ENCODE results near the gene SIGLEC6.

Gene SIGLEC6

DNA sequence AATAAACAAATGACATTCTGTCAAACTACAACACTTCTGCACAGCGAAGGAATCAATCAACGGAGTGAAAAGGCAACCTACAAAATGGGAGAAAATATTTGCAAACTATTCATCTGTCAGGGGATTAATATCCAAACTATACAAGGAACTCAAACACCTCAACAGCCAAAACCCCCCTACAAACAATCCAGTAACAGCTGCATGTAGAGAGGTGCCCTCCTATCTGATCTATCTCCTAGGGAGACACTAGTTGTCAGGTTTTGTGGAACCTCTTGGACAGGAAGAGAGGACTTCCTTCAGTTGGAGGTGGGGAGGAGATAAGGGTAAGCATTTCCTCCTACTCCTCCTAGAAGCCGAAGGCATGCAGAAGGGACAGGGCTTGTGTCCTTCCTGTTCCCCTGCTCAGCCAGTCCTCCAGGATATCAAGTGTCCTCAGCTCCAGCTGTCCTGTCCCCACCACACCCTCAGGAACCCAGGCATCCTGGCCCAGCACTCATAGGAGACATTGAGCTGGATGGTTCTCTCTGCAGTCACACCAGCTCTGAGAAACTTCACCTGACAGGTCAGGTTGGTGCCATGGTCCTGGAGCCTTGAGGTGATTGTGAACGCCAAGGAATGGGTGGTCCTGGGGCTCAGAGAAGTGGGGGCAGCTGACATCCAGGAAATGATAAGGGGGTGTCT is 63.5 kb downstream of the SIGLEC6 start:
- no peak overlapping the region for H3K27ac ChIP-seq
- TF ChIP-seq, protein P1, sequence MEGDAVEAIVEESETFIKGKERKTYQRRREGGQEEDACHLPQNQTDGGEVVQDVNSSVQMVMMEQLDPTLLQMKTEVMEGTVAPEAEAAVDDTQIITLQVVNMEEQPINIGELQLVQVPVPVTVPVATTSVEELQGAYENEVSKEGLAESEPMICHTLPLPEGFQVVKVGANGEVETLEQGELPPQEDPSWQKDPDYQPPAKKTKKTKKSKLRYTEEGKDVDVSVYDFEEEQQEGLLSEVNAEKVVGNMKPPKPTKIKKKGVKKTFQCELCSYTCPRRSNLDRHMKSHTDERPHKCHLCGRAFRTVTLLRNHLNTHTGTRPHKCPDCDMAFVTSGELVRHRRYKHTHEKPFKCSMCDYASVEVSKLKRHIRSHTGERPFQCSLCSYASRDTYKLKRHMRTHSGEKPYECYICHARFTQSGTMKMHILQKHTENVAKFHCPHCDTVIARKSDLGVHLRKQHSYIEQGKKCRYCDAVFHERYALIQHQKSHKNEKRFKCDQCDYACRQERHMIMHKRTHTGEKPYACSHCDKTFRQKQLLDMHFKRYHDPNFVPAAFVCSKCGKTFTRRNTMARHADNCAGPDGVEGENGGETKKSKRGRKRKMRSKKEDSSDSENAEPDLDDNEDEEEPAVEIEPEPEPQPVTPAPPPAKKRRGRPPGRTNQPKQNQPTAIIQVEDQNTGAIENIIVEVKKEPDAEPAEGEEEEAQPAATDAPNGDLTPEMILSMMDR (conservative IDR thresholded peaks at IDR 0.05), result no peak
- TF ChIP-seq ZFX (IDR thresholded peaks at IDR 0.05), result no peak

Measured in C4-2B (cell line).